GM18858 (cell line): ENCODE measurements around the gene WDR87.
"Not testable (repeated sequence)": the region's sequence is repeated elsewhere in the genome, so short reads cannot be mapped to it uniquely, and the experiment has no call there.

Experiments
- ATAC-seq: cut with Tn5 transposase; IDR thresholded peaks from one replicate; pipeline ENCODE4 v1.9.1; 2021; ENCODE audit not compliant: unreplicated experiment

The WDR87 gene

GRCh38 chr19:37931881-37932655 is 25.7 kb upstream of the WDR87 start:
- no peak for ATAC-seq

- no peak for ATAC-seq
These were observed 24.0 kb upstream of the WDR87 start for GRCh38 chr19:37930416-37930815.

DNA sequence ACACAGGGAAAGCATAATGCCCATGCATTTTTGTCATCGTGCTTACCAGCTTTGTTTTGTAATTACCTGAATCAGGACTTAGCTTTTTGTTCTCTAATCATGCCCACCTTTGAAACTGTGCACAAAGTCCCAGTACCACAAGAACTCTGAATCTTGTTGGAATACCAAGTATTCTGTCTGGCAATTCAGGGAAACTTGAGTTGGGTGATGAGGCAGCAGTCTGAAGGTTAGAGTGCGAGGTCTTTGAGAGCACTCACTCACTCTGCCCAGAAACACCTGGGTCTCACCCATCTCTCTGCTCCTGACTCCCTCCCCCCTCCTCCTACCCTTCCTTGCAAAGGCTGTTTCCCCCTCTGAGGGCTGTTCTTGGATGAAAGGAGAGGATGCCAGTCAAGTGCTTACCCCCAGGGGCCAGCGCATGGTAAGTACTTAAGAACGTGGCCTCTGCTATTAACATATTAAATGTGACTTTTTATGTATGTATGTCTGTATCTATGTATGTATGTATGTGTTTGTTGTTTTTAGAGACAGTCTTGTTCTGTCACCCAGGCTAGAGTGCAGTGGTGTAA is 23.0 kb upstream of the WDR87 start:
- ATAC-seq = no peak

DNA sequence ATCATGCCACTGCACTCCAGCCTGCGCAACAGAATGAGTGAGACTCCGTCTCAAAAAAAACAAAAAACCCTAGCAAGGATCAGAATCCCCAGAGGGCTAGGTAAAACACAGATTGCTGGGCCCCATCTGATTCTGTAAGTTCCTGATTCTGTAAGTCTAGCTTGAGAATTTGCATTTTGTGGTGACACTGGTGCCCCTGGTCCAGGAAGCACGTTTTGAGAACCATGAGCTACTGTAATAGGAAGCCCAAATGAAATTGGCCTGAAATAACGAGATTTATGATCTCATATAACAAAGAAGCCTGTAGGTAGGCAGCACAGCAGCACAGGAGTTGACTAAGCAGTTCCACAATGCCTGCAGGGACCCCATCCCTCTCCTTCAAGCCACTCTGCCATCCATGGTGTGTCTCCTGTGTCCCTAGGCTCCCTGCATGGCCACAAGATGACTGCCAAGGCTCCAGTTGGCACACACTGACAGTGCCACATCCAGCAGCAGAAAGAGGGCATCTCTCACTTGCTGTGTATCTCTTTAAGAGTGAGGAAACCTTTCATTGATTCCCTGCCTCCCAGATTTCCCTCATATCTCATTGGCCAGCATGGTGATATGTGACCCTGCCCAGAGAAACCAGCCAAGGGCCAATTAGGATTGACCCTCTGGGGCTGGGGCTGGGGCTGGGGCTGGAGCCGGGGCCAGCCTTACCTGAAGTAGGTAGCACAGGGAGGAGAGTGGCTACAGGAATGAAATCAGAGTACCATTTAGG is 22.3 kb upstream of the WDR87 start:
- peak; percentile 43 for ATAC-seq

DNA sequence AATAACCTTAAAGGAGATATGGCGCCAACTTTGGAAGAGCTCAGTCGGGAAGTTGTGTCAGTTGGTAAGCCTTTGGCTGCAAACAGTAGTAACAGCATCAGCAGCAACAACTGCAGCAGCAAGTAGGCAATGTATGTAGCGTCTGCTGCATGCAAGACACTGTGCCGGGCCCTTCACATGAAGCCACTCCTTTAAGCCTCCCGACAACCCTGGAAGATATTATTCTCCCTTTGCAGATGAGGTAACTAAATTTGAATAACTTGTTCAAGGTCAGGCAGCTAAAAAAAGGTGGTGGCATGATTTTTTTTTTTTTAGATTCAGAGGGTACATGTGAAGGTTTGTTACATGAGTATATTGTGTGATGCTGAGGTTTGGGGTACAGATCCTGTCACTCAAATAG is 20.3 kb upstream of the WDR87 start:
- no peak for ATAC-seq

DNA sequence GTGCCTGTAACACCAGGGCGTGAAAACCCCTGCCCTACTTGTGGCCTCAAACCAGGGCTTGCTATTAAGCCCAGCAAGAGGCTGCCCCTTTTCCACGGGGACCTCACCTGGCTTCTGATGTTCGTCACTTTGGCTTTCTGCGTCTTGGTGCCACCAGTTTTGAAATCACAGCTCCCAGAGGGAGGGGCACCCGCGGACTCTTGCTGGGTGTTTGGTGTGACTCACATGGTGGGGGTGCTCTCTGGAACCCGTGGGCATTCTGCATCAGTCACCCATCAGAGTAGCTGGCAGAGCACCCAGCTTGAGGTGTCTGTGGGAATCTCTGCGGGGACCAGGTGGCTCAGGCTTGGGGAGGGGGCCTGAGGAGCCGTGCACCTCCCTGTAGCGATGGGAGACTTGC is 19.9 kb upstream of the WDR87 start:
- no peak for ATAC-seq

- ATAC-seq = no peak
These were observed 18.8 kb upstream of the WDR87 start for GRCh38 chr19:37925212-37925611.

- ATAC-seq = not testable (repeated sequence)
These were observed 18.2 kb upstream of the WDR87 start for GRCh38 chr19:37924573-37924972.

GRCh38 chr19:37920591-37921450 is 14.4 kb upstream of the WDR87 start:
- no peak for ATAC-seq

- no peak for ATAC-seq
These were observed 8.5 kb upstream of the WDR87 start for GRCh38 chr19:37914908-37915307.

GRCh38 chr19:37909661-37910199 is 3.3 kb upstream of the WDR87 start:
- ATAC-seq = no peak

- no peak for ATAC-seq
These were observed 1.5 kb upstream of the WDR87 start for GRCh38 chr19:37907735-37908455.

DNA sequence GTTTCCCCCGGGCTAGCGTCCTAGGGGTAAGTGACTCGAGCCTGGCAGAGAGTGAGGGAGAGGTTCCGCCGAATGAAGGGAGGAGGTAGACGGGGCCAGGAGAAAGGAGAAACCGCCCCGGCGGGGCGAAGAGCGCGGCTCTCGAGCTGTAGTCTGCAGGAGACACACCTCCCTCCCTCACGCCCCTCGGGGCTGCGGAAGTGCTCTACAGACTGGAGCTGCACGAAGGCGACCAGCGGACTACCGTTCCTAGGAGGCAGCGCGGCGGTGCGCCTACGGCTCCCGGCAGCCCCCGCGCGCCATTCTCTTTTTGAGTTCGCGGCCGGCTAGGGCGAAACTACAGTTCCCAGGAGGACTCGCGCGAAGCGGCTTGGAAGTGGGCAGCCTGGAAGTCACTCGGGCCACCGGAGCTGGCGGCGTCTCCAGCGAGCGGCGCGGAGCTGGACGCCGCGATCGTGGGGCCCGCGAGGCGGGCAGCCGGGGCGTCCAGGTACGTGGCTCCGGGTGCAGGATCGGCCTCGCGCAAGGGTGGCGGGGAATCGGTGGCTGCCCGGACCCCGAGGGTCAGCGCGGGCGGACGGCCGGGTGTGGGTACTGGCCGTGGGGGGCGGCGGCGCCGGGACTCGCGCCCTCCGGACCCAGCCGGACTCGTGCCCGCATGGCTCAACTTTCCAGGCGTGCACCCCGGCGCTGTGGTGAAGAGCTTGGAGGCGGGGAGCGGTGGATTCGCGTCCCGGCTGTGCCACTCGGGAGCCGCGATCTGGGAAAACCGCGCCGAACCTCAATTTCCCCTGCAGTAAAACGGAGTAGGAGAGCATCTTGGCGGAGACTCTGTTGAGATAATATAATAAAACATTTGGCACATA is 708 bp upstream of the WDR87 start, which contains the start of gene SIPA1L3:
SIPA1L3 (plus strand) TSS at position 340 of the 866 bp plus-strand sequence. CDS start 174,358 bp downstream, outside the sequence.
- ATAC-seq = peak; percentile 78

DNA sequence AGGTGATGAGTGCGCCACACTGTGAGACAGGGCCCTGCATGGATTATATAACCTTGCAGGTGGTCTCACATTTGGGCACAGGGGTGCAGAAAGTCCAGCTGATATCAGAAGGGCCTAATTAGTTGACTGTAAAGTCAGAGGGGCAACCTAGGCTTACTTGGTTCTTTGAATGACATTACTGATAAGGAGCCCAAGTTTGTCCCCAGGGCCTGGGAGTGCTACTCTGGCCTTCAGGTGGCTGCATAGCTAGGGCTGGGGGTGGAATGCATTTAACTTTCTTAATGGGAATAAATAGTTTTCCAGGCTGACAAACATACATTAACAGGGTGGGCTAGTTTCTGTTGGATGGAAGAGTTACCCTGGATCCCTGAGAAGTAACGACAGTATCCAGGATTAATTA is 3.3 kb downstream of the WDR87 start:
- ATAC-seq = no peak

DNA sequence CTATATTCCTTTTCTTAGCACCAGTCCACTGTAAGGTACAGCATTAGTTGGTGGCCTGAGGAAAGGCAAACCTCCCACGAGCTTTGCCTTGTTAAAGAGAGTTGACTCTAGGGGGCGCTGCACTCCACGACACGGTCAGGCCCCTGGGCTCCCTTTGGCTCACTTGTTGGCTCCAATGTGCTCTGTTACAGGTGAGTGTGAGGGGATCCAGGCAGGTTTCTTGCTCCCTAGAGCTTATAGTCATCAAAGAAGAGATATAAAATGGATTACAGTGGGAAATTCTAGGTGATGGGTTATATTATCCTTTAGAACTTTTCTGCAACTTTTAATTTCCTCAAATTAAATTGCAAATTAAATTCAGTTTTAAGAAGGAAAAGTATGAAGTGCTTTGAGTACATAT is 3.7 kb downstream of the WDR87 start:
- ATAC-seq = no peak

DNA sequence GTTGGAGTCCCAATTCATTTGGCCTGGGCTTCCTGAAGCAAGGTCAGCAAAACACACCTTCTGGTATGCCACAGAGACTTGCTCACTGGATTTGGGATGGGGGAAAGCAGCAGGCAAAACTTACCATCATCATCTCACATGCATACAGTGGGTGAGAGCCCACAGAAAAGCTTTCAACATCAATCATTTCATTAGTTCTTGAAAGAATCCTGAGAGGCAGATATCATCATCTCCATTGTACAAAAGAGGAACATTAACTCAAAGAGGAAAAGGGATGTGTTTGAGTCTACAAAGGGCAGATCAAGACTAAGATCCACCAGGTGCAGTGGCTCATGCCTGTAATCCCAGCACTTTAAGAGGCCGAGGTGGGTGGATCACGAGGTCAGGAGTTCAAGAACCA is 6.4 kb downstream of the WDR87 start:
- ATAC-seq = no peak

DNA sequence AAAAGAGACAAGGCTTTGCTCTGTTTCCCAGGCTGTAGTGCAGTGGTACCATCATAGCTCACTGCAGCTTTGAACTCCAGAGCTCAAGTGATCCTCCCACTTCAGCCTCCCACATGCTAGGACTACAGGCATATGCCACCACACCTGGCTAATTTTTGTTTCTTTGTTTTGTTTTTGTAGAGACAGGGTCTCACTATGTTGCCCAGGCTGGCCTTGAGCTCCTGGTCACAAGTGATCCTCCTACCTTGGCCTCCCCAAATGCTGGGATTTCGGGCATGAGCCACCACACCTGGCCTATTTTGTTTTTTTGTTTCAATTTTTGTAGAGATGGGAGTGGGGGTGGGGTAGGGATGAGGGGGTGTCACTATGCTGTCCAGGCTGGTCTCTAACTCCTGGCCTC is 6.9 kb downstream of the WDR87 start:
- ATAC-seq = no peak

GRCh38 chr19:37896180-37896579 is 10.2 kb downstream of the WDR87 start:
- no peak for ATAC-seq
